BE2C (cell line): ENCODE data around the gene OR1N2. TPM values are rescaled to one million over a fixed set of nuclear protein-coding genes. Genes with fewer than 3 reads are reported as not detected.

Experiments used
- DNase-seq: peaks from one replicate; pipeline ENCODE4 v3.0.0-alpha.2; 2020
- H3K27me3 ChIP-seq: fragments of 250-450 bp; sonication (Bioruptor Pico); 2 replicates; pipeline ENCODE4 v1.5.1; 2020; ENCODE audit warnings: mild to moderate bottlenecking
- H3K36me3 ChIP-seq: fragments of 250-450 bp; sonication (Bioruptor Pico); 2 replicates; pipeline ENCODE4 v1.5.1; 2020; ENCODE audit warnings: mild to moderate bottlenecking
- H3K4me1 ChIP-seq: fragments of 250-450 bp; sonication (Bioruptor Pico); 2 replicates; pipeline ENCODE4 v1.5.1; 2020
- H3K4me3 ChIP-seq: 2 replicates; pipeline ENCODE4 v1.5.1; 2011; ENCODE audit warnings: low read depth, low read length
- H3K9me3 ChIP-seq: fragments of 250-450 bp; sonication (Bioruptor Pico); 2 replicates; pipeline ENCODE4 v1.5.1; 2020
- CTCF ChIP-seq: IDR thresholded peaks from 2 replicates; pipeline ENCODE4 v1.5.1; 2012; ENCODE audit warnings: mild to moderate bottlenecking, low read depth, low read length
- polyA plus RNA-seq: library from polyadenylated mRNA; unstranded; fragments of >200 nt; gene quantifications from one replicate; pipeline ENCODE4 v1.2.1, GENCODE V29; 2012; ENCODE audit warnings: low read depth, missing spikeins; ENCODE audit not compliant: insufficient read length, insufficient read depth

OR1N2 gene
- polyA plus RNA-seq = not detected

- Histone ChIP-seq H3K27me3 (0 out of 2 replicates have a peak, but pooled peaks cover 2% of the 10 kb centered on the region), H3K4me1 (no peaks in the 10 kb centered on the region), H3K9me3 (no peaks in the 10 kb centered on the region), H3K36me3 (no peaks in the 10 kb centered on the region), H3K4me3 (no peak within 1 kb of the TSS)
- no peak for TF ChIP-seq CTCF
- no peak for DNase-seq
These were observed at the start of gene OR1N2 for GRCh38 chr9:122552812-122553211. Gene OR1N2 (plus strand): TSS chr9:122553112. CDS start chr9:122553212, 100 bp downstream.

GRCh38 chr9:122506964-122507363, 45.9 kb upstream of the OR1N2 start:
- no peak overlapping the region for H3K4me3 ChIP-seq
- H3K36me3 ChIP-seq = no peaks in the 10 kb centered on the region
- no peak for DNase-seq
- H3K4me1 ChIP-seq = no peaks in the 10 kb centered on the region
- no peak for TF ChIP-seq CTCF
- H3K27me3 ChIP-seq = peaks cover 11% of the 10 kb centered on the region
- no peaks in the 10 kb centered on the region for H3K9me3 ChIP-seq

- H3K36me3 ChIP-seq = no peaks in the 10 kb centered on the region
- no peaks in the 10 kb centered on the region for H3K4me1 ChIP-seq
- TF ChIP-seq CTCF = no peak
- H3K27me3 ChIP-seq = peaks cover 15% of the 10 kb centered on the region
- H3K9me3 ChIP-seq = no peaks in the 10 kb centered on the region
- H3K4me3 ChIP-seq = no peak within 1 kb of the TSS
- no peak for DNase-seq
These were observed 42.4 kb upstream of the OR1N2 start, which contains the start of gene OR1J2 for GRCh38 chr9:122510502-122510901. Gene OR1J2 (plus strand): TSS chr9:122510802. CDS start chr9:122510802, 0 bp downstream.

- H3K27me3 ChIP-seq = peaks cover 9% of the 10 kb centered on the region
- DNase-seq = no peak
- no peaks in the 10 kb centered on the region for H3K4me1 ChIP-seq
- no peaks in the 10 kb centered on the region for H3K9me3 ChIP-seq
- no peak overlapping the region for H3K4me3 ChIP-seq
- no peaks in the 10 kb centered on the region for H3K36me3 ChIP-seq
- TF ChIP-seq CTCF = no peak
These were observed 34.7 kb upstream of the OR1N2 start for GRCh38 chr9:122518226-122518625.

- TF ChIP-seq CTCF = no peak
- peaks cover 9% of the 10 kb centered on the region for H3K27me3 ChIP-seq
- H3K9me3 ChIP-seq = no peaks in the 10 kb centered on the region
- no peaks in the 10 kb centered on the region for H3K36me3 ChIP-seq
- no peak for DNase-seq
- no peaks in the 10 kb centered on the region for H3K4me1 ChIP-seq
- H3K4me3 ChIP-seq = no peak within 1 kb of the TSS
These were observed 34.1 kb upstream of the OR1N2 start, which contains the start of gene OR1J4 for GRCh38 chr9:122518841-122519240. Gene OR1J4 (plus strand): TSS chr9:122519141. CDS start chr9:122519141, 0 bp downstream.

GRCh38 chr9:122519376-122519775, 33.5 kb upstream of the OR1N2 start:
- TF ChIP-seq CTCF = no peak
- Histone ChIP-seq H3K4me3 (no peak overlapping the region), H3K27me3 (peaks cover 9% of the 10 kb centered on the region), H3K9me3 (no peaks in the 10 kb centered on the region), H3K36me3 (no peaks in the 10 kb centered on the region), H3K4me1 (no peaks in the 10 kb centered on the region)
- DNase-seq = no peak
